GM18873 (cell line): ENCODE measurements around the gene RNF213.

Experiments used
- ATAC-seq: cut with Tn5 transposase; IDR thresholded peaks from one replicate; pipeline ENCODE4 v1.9.1; 2021; ENCODE audit warnings: mild to moderate bottlenecking, moderate library complexity, moderate number of reproducible peaks; ENCODE audit not compliant: unreplicated experiment, low FRiP score

The RNF213 gene

DNA sequence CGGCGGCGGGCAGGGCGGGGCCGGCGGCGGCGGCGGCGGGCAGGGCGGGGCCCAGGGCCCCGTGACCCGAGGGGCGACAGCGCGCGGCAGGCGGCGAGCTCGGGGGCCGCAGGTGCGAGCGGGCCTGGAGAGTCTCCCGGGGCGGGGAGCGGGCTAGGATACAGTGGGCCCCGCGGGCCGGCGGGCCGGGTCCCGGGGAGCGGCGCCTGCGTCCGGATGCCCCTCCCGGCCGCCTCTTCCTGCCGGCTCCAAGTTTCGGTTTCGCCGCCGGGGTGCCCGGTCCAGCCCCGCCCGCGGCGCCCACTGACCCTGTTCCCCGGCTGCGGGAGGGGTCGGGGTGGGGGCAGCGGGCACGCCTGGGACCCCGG, at the start of gene RNF213:
Gene RNF213, plus strand, starts transcription at position 62 of the 368 bp plus-strand sequence. CDS start 2,830 bp downstream, outside the sequence.
- no peak for ATAC-seq

DNA sequence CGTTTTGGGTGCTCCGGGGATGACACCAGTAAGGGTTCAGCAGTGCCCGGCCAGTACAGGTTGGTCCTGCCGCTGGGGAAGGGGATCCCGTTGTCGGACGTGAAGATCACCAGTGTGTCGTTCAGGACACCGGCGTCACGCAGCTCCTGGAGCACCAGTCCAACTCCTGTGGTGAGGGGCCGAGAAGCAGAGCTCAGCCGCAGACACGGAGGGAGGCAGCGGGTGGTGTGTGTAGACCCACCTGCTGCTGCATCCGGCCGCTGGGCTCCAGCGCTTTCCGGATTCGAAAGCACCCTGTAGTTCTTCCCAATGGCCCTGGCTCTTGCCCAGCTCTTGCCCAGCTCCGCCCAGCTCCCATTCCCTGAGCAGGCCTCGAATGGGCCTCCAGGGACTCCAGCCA, 48.5 kb upstream of the RNF213 start:
- no peak for ATAC-seq

DNA sequence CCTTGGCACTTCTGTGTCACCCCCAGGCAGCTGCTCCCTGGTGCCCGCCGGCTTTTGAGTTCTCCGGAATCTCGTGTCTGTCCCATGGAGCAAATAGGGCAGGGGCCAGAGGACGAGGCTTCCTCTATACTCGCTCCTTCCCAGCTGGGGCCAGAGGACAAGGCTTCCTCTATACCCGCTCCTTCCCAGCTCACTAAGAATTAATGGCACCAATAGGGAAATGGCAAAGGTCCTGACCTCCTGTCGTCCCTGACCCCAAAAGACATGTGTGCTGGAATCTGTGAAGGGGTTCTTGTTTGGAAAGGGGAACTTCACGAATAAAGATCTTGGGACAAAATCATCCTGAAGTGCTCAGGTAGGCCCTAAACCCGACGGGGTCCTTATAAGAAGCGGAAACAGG, 48.1 kb upstream of the RNF213 start:
- no peak for ATAC-seq

- no peak for ATAC-seq
Measured at GRCh38 chr17:80212962-80213642, 47.5 kb upstream of the RNF213 start.

DNA sequence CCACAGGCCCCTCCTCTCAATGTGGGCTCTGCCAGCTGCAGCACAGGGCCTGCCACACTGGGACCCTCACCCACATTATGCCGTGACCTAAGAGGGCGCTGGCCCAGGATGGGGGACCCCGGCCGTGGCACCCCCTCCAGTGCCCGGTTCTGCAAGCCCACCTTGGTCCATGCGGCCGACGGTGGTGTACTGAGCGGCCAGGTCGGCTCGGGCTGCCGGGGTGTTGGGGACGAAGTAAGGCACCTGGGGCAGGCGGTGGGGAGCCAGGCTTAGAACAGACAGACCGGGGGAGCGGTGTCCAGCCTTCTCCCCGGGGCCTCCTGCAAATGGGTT, 47.0 kb upstream of the RNF213 start:
- ATAC-seq = no peak

- no peak for ATAC-seq
Measured at GRCh38 chr17:80214012-80214877, 46.4 kb upstream of the RNF213 start.

DNA sequence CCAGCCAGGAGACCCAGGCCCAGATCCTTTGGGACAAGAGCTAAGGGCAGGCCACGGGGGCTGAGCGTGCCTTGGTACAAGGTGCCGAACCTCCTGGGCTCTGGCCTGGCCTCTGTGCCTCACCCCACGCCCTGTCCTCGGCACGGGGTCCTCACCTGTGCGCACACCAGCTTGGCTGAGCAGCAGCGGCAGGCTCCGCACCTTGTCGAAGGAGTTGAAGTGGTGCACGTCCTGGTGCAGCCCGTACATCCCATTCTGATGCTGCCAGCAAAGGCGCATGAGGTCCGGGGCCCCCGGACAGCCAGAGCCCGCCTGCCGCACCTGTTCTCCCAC, 45.8 kb upstream of the RNF213 start:
- ATAC-seq = no peak

GRCh38 chr17:80216473-80217456, 43.9 kb upstream of the RNF213 start:
- ATAC-seq = no peak

DNA sequence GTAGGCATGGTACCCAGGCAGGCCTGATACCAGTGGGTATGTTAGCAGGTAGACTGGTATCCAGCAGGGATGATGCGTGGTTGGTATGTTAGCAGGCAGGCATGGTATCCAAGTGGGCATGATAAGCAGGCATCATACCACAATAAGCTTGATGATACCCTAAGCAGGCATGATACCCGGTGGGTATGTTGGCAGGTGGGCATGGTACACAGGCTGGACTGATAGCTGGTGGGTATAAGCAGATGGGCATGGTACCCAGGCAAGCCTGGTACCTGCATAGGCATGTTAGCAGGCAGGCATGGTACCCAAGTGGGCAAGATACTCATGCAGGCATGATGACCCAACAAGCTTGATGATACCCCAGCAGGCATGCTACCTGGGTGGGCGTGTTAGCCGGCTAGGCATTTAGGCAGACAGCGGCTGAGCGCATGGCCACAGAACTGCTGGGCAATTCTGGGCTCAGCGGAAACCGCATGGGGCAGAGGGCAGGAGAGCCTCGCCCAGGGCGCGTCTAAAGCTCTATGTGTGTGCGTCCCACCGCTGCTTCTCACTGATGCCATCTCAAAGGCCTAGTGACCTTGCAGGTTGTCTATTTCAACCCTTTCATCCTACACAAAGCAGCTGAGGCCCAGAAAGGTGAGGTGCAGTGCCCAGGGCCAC, 42.8 kb upstream of the RNF213 start:
- no peak for ATAC-seq

- no peak for ATAC-seq
Measured at GRCh38 chr17:80218391-80218790, 42.3 kb upstream of the RNF213 start.

DNA sequence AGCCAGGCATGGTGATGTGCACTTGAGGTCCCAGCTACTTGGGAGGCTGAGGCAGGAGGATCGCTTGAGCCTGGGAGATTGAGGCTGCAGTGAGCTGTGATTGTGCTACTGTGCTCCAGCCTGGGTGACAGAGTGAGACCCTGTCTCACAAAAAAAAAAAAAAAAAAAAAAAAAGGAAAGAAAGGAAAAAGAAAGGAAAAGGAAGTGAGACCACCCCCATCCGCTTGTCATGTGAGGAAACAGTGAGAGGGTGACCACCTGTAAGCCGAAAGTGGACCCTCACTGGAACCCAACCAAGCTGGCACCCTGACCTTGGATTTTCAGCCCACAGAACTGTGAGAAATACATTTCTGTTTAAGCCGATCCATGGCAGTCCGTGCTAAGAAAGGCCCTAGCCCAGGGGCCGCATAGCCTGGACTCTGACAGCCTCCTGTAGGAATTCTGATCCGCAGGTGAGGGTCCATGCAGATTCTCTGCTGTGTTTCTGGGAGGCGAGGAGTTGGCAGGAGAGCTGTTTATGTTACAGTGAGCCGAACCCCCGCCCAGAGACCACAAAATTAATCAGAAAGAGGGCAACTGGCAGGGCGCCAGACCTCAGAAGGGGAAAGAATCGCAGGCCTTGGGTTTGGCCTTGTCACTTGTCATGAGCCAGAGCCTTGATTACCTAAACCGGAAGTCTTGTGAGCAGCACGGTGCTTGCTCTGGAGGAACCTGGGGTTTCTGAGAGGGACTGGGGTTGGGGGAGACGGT, 41.5 kb upstream of the RNF213 start:
- no peak for ATAC-seq

DNA sequence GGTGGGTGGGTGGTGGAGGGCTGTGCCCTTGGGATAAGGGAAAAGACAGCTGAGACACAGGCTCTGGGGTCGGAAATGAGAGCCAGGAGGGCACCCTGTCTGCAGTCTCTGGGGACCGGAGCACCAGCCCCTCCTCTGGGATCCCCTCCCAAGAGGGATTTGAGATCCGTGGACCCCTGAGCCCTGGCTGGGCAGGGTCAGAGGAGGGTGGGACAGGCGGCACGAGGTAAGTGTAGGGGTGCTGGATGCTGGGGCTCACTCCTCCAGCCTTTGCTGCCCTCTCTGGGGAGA, 40.9 kb upstream of the RNF213 start:
- no peak for ATAC-seq

- ATAC-seq = no peak
Measured at GRCh38 chr17:80220054-80220735, 40.5 kb upstream of the RNF213 start, which contains the start of the genes SGSH and SLC26A11. Gene SGSH (minus strand): TSS chr17:80220333. CDS start chr17:80220313, 20 bp downstream. Gene SLC26A11 (plus strand): TSS chr17:80220427. CDS start chr17:80221561, 1,134 bp downstream.

GRCh38 chr17:80220736-80221215, 39.9 kb upstream of the RNF213 start:
- no peak for ATAC-seq

- no peak for ATAC-seq
Measured at GRCh38 chr17:80221351-80222105, 39.1 kb upstream of the RNF213 start.

DNA sequence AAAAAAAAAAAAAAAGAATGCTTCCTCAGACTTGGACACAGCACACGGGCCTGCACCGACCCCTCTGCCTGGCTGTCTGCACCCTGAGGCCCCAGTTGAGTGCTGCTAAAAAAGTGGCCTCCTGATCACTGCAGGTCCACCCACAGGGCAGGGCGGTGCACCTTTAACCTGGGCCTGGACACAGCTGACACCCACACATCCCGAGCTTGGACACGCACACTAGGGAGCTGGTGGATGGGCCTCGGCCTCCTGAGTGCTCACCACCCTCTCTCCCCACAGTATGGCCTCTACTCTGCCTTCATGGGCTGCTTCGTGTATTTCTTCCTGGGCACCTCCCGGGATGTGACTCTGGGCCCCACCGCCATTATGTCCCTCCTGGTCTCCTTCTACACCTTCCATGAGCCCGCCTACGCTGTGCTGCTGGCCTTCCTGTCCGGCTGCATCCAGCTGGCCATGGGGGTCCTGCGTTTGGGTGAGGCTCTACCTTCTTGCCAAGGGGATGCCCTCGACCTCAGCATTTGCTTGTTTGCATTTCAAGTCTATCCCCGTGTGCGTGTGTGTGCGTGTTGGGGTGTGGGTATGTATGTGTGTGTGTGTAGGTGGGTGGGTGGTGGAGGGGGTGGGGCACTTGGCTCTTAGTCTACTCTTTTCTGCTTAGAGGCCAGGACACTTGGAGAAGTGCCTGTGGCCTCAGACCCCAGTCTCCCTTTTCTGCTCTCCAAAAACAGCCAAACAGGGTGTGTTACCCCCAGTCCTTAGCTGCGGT, 38.1 kb upstream of the RNF213 start:
- no peak for ATAC-seq

DNA sequence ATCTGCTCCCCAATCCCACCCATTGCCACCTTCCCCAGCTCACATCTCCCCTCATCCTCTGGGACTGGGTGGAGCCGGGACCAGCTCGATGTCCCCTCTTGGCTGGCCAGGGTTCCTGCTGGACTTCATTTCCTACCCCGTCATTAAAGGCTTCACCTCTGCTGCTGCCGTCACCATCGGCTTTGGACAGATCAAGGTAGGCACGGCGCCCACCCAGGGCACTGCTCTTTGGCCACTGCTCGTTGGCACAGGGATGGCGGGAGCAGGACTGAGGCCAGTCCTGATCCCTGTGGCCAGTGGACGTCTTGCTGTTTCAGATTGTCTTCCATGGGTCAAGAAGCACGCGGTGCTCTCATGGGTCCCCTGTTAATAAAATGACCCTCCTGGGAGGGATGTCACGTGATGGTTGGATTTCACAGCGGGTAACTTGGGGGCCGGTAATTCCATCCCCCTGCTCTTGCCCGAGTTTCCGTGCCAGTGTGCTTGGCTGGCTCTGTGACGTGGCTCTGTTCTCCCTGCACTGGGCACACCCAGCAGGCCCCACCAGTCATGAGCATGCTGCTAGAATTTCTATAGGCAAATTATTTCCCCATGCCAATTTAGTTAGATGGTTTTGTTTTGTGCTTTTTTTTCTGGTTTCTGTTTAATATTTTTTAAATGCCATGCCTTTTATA, 37.4 kb upstream of the RNF213 start:
- no peak for ATAC-seq
